Lung (tissue), 12 donors: ENCODE results near the gene MYLK. TPM values are rescaled to one million over a fixed set of nuclear protein-coding genes. Genes with fewer than 3 reads are reported as not detected.
A peak's percentile ranks its signal among the peaks of the same experiment; 100 is the strongest.

Source experiments
- ATAC-seq: fragments of 200-7000 bp; cut with Tn5 transposase; one replicate; pipeline ENCODE4 v1.9.1; 2020; ENCODE audit warnings: moderate number of reproducible peaks; ENCODE audit not compliant: insufficient read depth, low FRiP score
- DNase-seq, 3 donors: peaks; one replicate each; pipeline ENCODE4 v3.0.0-alpha.2; 2013 to 2017
- H3K27ac ChIP-seq, 2 donors: one replicate each; pipeline ENCODE4 v1.5.1; 2013; ENCODE audit warnings: mild to moderate bottlenecking in 2 of 2, moderate library complexity in 2 of 2, control low read depth in 1 of 2, inconsistent platforms in 1 of 2, low read depth in 1 of 2, low read length in 1 of 2
- H3K27me3 ChIP-seq, 3 donors: one replicate each; pipeline ENCODE4 v1.5.1; 2013; ENCODE audit warnings: low read length in 2 of 3; ENCODE audit not compliant: control insufficient read depth in 3 of 3, insufficient read depth in 3 of 3
- H3K36me3 ChIP-seq, 4 donors: one replicate each; pipeline ENCODE4 v1.5.1; 2013; ENCODE audit warnings: low read length in 4 of 4, mild to moderate bottlenecking in 1 of 4, moderate library complexity in 1 of 4; ENCODE audit not compliant: control insufficient read depth in 4 of 4, insufficient read depth in 4 of 4
- H3K4me1 ChIP-seq, 5 donors: one replicate each; pipeline ENCODE4 v1.5.1; 2013; ENCODE audit warnings: low read length in 5 of 5, mild to moderate bottlenecking in 2 of 5, moderate library complexity in 1 of 5; ENCODE audit not compliant: control insufficient read depth in 5 of 5, insufficient read depth in 5 of 5
- H3K4me3 ChIP-seq: one replicate; pipeline ENCODE4 v1.5.1; 2013; ENCODE audit warnings: mild to moderate bottlenecking, control low read depth, moderate library complexity
- H3K9ac ChIP-seq, 2 donors: one replicate each; pipeline ENCODE4 v1.5.1; 2013; ENCODE audit warnings: low read length in 2 of 2, control low read depth in 1 of 2; ENCODE audit not compliant: insufficient read depth in 1 of 2
- H3K9me3 ChIP-seq, 4 donors: one replicate each; pipeline ENCODE4 v1.5.1; 2013; ENCODE audit warnings: low read length in 3 of 4, mild to moderate bottlenecking in 1 of 4, moderate library complexity in 1 of 4; ENCODE audit not compliant: control insufficient read depth in 4 of 4, insufficient read depth in 3 of 4
- CTCF ChIP-seq: IDR thresholded peaks from 2 replicates; pipeline ENCODE4 v1.5.1; 2012; ENCODE audit warnings: mild to moderate bottlenecking; ENCODE audit errors: control extremely low read depth, extremely low read depth
- WGBS, 2 donors: extraction: QIAGEN DNeasy Blood & Tissue Kit; methylation state at CpG; one replicate each; pipeline ENCODE4 v1.1.7; 2013; 5-methylcytosine and 5-hydroxymethylcytosine counted together
- polyA plus RNA-seq, 2 donors: library from polyadenylated mRNA; stranded (reverse); fragments of 200-250 nt; gene quantifications; one replicate each; pipeline ENCODE4 v1.2.1, GENCODE V29; 2013
- total RNA-seq, 2 donors: library from RNA; depleted of rRNA in 1 of 2; stranded (reverse); fragments of >200 nt in 1 of 2; gene quantifications; one replicate each; pipeline ENCODE4 v1.2.1, GENCODE V29; 2014 to 2021
- donor health status: control.
- donor health status: control.
- donor health status: Bipolar disorder and iron deficiency.
- donor health status: healthy.
- donor health status: DM: yes; HTN: yes; CAD: no.

The MYLK gene
- total and polyA plus RNA-seq, 4 donors = 23.3 to 324 (median 112) TPM

GRCh38 chr3:123670743-123671142 is 213.4 kb downstream of the MYLK start:
- H3K4me1 ChIP-seq = peaks cover 0 to 22% (median 2%) of the 10 kb centered on the region in 5 donors
- ATAC-seq (no peak), DNase-seq (no peak)
- H3K27ac ChIP-seq = no peak overlapping the region
- 88 to 90% methylated on average over 3 of the region's 3 CpGs for WGBS, 2 donors
- H3K27me3 ChIP-seq = no peaks in the 10 kb centered on the region
- peaks cover 0 to 56% (median 24%) of the 10 kb centered on the region in 4 donors for H3K36me3 ChIP-seq
- H3K4me3 ChIP-seq = no peak overlapping the region
- no peak for TF ChIP-seq CTCF
- H3K9me3 ChIP-seq = no peaks in the 10 kb centered on the region
- H3K9ac ChIP-seq = no peak overlapping the region

- no peaks in the 10 kb centered on the region for H3K9me3 ChIP-seq
- H3K27me3 ChIP-seq = no peaks in the 10 kb centered on the region
- no peak for DNase-seq
- H3K4me1 ChIP-seq = peaks cover 0 to 21% (median 2%) of the 10 kb centered on the region in 5 donors
- H3K27ac ChIP-seq = peak overlapping the region in 1 of 2 donors; percentile 51
- no peak overlapping the region for H3K4me3 ChIP-seq
- 80 to 90% methylated on average over 8 of the region's 8 CpGs for WGBS, 2 donors
- no peak overlapping the region for H3K9ac ChIP-seq
- peaks cover 0 to 56% (median 23%) of the 10 kb centered on the region in 4 donors for H3K36me3 ChIP-seq
- TF ChIP-seq CTCF = no peak
- no peak for ATAC-seq
Observed at GRCh38 chr3:123668906-123669305, 215.2 kb downstream of the MYLK start.

GRCh38 chr3:123667784-123668183 is 216.3 kb downstream of the MYLK start:
- Histone ChIP-seq H3K4me3 (no peak overlapping the region), H3K4me1 (peaks cover 0 to 22% (median 2%) of the 10 kb centered on the region in 5 donors), H3K9ac (no peak overlapping the region), H3K9me3 (no peaks in the 10 kb centered on the region), H3K27me3 (no peaks in the 10 kb centered on the region), H3K36me3 (peaks cover 0 to 63% (median 26%) of the 10 kb centered on the region in 4 donors), H3K27ac (no peak overlapping the region)
- WGBS, 2 donors = 25 to 34% methylated on average over 6 of the region's 6 CpGs
- no peak for TF ChIP-seq CTCF
- ATAC-seq (peak; percentile 24), DNase-seq (peak in 2 of 3 donors; percentile 39 to 68)

GRCh38 chr3:123664753-123665152 is 219.4 kb downstream of the MYLK start:
- Histone ChIP-seq H3K27ac (no peak overlapping the region), H3K9me3 (no peaks in the 10 kb centered on the region), H3K27me3 (no peaks in the 10 kb centered on the region), H3K36me3 (peaks cover 0 to 63% (median 28%) of the 10 kb centered on the region in 4 donors), H3K4me3 (no peak overlapping the region), H3K4me1 (peaks cover 16 to 33% (median 26%) of the 10 kb centered on the region in 5 donors), H3K9ac (no peak overlapping the region)
- no peak for TF ChIP-seq CTCF
- ATAC-seq (no peak), DNase-seq (no peak)
